ENCODE data around the gene SGMS1.

GRCh38 chr10:50565301-50566083 is 58.3 kb downstream of the SGMS1 start:
- TF ChIP-seq CTCF (IDR thresholded peaks at IDR 0.05): no peak
- no peak for TF ChIP-seq EP300 (IDR thresholded peaks at IDR 0.05)
- TF ChIP-seq POLR2A (IDR thresholded peaks at IDR 0.05): no peak
